ENCODE results near the gene EWSR1. TPM values are rescaled to one million over a fixed set of nuclear protein-coding genes. Genes with fewer than 3 reads are reported as not detected.

EWSR1 gene
- total RNA-seq, 2 donors from 2014 or later, result 257 to 320 TPM

DNA sequence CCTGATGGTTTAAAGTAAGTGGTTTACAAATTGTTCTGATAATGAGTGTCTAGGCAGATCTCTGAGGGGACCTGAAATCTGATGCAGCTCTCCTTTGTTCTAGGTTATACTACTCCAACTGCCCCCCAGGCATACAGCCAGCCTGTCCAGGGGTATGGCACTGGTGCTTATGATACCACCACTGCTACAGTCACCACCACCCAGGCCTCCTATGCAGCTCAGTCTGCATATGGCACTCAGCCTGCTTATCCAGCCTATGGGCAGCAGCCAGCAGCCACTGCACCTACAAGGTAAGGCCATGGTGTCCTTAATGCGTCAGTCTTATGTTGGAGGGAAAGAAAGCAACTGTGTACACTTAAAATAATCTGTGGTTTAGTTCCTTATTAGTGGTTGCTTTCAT lies 9.9 kb downstream of the EWSR1 start:
- Mint-ChIP-seq H3K36me3 (peaks cover 34 to 75% of the 10 kb centered on the region in 2 donors), H3K27ac (peak overlapping the region in 1 of 2 donors; percentile 44), H3K9me3 (no peaks in the 10 kb centered on the region)
- ATAC-seq (no peak), DNase-seq (ENCODE audit: low spot score in 2 of 2) (no peak)

DNA sequence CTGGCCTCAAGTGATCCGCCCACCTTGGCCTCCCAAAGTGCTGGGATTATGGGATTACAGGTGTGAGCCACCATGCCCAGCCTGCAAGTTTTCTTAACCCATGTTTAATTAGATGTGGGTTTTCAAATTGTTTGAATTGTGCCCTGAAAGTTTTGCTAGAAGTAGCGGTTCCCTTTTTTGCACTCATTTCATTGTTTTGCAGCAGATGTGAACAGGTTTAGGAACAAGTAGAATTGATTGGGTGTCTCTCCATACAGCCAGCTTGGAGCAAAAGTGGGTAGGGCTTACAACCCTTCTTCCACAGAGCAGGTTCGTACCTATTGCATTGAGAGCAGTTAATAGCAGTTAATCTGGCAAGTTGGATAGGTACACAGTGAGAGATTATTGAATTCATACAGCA lies 16.1 kb downstream of the EWSR1 start:
- ATAC-seq, result no peak
- DNase-seq (ENCODE audit: low spot score in 2 of 2), result no peak
- Mint-ChIP-seq H3K9me3 (no peaks in the 10 kb centered on the region), H3K36me3 (peaks cover 6 to 47% of the 10 kb centered on the region in 2 donors), H3K27ac (peak overlapping the region in 1 of 2 donors; percentile 50)

DNA sequence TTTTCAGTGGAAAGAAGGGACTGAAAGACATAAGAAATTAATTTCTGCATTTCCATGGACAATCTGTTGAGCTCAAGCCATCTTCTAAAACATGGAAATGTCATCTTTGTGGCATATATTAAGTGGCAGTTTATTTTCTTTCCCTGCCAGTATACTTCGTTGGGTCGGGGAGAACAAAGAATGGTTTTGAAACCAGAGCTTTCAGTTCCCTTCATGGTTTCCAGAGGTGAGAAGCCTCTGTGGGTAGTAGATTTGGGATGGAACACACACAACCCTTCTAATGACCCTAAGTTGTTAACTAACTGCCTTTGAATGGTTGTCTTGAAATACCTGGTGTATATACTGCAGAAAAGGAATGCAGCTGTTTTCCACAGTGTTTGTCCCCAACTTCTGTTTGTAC lies 20.8 kb downstream of the EWSR1 start:
- Mint-ChIP-seq H3K9me3 (no peaks in the 10 kb centered on the region), H3K27ac (peak overlapping the region in 1 of 2 donors; percentile 65), H3K36me3 (peaks cover 6 to 48% of the 10 kb centered on the region in 2 donors)
- ATAC-seq (no peak), DNase-seq (ENCODE audit: low spot score in 2 of 2) (no peak)

DNA sequence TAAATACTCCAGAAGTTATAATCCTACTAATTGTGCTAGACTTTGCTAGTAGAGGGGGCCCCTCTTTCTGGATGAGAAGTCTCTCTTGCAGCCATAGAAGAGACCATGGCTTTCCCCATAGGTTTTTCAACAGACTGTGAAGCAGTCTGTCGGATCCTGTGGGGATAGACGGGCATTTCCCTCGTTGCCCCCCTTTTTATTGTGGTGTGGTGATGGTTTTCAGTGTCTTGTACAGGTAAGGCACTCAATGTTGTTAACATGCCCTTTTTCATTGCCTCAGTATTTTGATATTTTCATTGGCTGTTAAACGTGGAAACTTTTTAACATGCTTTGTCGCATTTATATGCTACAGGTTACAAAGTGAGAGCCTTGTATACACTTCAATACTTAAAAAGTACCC lies 22.0 kb downstream of the EWSR1 start:
- DNase-seq (ENCODE audit: low spot score in 2 of 2) (no peak), ATAC-seq (no peak)
- Mint-ChIP-seq H3K27ac (no peak overlapping the region), H3K9me3 (no peaks in the 10 kb centered on the region), H3K36me3 (peaks cover 6 to 40% of the 10 kb centered on the region in 2 donors)

DNA sequence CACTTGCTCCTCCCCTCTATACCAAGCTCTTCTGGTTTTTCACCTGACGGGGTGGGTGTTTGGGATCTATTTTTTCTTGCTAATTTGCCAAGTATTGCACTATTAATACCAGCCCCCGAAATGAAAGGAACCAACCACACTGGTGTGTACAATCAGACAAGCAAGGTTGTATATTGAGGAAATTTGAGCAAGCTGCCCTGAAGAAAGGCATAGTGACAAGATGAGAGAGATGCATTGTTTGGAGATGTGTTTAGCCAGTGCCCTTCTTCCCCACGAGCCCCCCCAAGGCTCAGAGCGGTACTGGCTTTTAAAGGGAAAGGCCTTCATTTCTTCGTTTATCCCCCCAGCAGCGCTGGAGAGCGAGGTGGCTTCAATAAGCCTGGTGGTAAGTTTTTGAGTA lies 23.1 kb downstream of the EWSR1 start:
- Mint-ChIP-seq H3K36me3 (peaks cover 10 to 40% of the 10 kb centered on the region in 2 donors), H3K9me3 (no peaks in the 10 kb centered on the region), H3K27ac (no peak overlapping the region)
- no peak for ATAC-seq
- DNase-seq (ENCODE audit: low spot score in 2 of 2), result no peak

DNA sequence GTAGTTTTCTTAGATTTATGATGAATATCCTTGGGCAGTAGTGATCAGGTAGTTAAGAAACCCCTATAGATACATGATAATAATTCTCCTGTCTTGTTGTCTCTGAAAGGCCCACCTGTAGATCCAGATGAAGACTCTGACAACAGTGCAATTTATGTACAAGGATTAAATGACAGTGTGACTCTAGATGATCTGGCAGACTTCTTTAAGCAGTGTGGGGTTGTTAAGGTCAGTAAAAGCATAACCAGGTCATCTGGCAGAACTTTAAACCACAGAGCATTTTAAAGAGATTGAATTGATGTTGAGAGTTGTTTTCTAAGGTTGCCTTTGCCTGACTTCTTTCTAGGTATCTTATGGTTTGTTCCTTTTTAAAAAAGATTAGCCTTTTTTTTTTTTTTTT lies 24.3 kb downstream of the EWSR1 start:
- no peak overlapping the region for H3K27ac Mint-ChIP-seq
- ATAC-seq (no peak), DNase-seq (ENCODE audit: low spot score in 2 of 2) (no peak)
- no peaks in the 10 kb centered on the region for H3K9me3 Mint-ChIP-seq
- H3K36me3 Mint-ChIP-seq, result peaks cover 12 to 39% of the 10 kb centered on the region in 2 donors

DNA sequence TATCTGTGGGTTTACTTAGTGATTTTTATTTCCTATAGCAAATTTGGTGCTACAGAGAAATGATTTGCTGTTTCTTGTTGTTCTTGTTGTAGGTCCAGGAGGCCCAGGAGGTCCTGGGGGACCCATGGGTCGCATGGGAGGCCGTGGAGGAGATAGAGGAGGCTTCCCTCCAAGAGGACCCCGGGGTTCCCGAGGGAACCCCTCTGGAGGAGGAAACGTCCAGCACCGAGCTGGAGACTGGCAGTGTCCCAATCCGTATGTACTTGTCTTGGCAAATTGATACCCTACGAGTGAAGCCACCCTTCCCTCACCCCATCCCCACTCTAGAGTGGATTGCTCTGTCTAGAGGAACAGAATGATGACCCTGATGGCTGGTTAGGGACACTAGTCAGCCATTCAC lies 30.6 kb downstream of the EWSR1 start:
- peaks cover 22 to 30% of the 10 kb centered on the region in 2 donors for H3K36me3 Mint-ChIP-seq
- DNase-seq (ENCODE audit: low spot score in 2 of 2) (no peak), ATAC-seq (no peak)
- H3K9me3 Mint-ChIP-seq, result no peaks in the 10 kb centered on the region
- peak overlapping the region in 1 of 2 donors; percentile 73 for H3K27ac Mint-ChIP-seq

DNA sequence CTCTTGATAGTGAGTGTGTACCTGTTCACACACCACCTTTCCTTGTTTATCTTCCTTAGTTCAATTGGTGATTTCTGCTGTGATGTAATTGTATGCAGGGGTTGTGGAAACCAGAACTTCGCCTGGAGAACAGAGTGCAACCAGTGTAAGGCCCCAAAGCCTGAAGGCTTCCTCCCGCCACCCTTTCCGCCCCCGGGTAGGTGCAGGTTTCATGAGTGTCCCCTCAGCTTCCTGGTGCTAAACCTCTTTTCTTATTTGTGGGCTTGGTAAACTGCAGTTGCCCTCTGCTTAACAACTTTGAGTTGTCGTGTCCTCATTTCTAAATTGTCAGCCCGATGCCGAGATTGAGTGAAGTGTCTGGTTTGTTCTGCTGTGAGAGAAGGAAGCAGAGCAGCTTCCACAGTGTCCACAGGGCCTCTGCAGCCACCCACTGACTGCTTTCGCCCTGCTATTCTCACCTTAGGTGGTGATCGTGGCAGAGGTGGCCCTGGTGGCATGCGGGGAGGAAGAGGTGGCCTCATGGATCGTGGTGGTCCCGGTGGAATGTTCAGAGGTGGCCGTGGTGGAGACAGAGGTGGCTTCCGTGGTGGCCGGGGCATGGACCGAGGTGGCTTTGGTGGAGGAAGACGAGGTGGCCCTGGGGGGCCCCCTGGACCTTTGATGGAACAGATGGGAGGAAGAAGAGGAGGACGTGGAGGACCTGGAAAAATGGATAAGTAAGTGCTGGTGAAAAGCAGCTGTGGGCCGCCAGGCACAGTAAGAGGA lies 31.2 kb downstream of the EWSR1 start:
- DNase-seq (ENCODE audit: low spot score in 2 of 2), result no peak
- Mint-ChIP-seq H3K36me3 (peaks cover 22 to 30% of the 10 kb centered on the region in 2 donors), H3K9me3 (no peaks in the 10 kb centered on the region), H3K27ac (peak overlapping the region; percentile 46 to 81)
- ATAC-seq, result no peak

DNA sequence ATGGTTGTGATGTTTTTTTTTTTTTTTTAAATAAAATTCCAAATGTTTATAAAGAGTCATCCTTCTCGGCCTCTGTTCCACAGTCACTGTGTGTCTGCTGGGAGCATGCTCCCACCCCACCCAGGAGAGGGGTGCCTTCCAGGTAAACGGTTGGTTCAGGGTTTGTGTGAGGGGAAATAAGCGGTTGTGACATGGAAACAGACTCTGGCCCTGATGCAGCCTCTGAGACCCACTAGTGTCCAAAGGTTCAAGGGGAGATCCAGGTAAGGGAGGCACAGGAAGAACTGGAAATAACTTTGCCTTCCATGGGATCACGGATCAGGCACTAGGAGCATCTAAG lies 32.4 kb downstream of the EWSR1 start:
- peaks cover 22 to 30% of the 10 kb centered on the region in 2 donors for H3K36me3 Mint-ChIP-seq
- H3K9me3 Mint-ChIP-seq, result no peaks in the 10 kb centered on the region
- no peak for DNase-seq (ENCODE audit: low spot score in 2 of 2)
- H3K27ac Mint-ChIP-seq, result peak overlapping the region in 1 of 2 donors; percentile 42
- ATAC-seq, result no peak

DNA sequence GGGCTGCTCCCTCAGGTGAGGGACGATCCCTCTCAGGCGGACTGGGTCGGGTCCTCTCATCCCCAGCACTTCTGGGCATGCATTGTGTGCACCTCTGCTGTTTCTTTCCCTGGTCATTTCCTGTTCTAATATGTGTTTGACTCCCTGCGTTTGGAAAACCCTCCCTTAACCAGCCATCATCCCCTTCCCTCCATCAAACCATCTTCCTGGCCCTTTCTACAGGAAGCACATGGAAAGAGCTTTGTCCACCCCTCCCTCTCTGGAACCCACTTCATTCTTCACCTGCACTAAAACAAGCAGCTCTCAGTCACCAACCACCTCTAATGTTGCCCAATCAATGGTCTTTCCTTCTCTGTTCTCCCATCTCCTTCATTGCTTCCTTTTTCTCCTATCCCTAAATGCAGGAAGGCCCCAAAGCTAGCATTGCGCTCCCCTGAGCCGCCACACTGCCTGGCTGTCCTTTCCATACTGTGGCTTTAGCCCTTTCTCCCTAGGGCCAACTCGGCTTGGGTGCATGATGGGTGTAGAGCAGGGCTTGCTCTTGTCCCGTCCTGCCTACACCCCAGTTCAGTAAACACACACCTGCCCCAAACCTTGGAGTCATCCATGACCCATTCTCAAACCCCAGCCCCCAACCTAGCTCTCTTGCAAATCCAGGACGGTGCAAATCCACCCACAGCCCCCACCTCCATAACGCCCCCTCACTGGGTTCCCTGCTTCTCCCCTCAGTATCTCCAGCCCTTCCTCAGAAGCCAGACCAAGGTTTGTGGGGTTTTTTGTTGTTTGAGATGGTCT lies 32.9 kb downstream of the EWSR1 start:
- no peak for ATAC-seq
- H3K27ac Mint-ChIP-seq, result peak overlapping the region; percentile 42 to 45

DNA sequence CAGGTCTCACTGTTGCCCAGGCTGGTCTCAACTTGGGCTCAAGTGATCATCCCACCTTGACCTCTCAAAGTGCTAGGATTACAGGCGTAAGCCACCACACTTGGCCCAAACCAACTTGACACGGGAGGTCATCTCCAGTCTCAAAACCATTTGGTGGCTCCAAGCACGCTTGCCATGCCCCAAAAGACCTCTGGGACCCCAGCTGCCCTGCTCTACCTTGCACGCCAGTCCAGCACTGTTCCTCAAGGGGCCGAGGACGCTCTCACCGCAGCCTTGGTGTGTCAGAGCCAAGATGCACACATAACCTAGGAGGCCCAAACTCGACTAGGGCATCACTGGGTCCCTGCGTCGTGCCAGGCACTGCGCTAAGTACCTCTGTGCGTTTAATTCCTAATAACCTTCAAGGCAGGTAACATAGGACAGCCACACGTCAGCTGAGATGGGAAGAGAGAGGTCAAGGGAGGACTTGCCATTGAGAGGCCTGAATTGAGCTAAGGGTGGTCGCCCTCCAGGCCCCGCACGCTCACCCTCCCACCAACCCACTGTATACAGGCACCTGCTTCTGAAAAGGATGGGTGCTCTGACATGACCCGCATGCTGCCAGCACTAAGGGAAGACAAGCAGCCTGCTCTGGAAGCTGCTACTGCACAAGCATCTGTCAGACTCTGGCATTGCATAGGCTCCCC lies 33.8 kb downstream of the EWSR1 start:
- peak overlapping the region; percentile 35 to 55 for H3K27ac Mint-ChIP-seq
- DNase-seq (ENCODE audit: low spot score in 2 of 2), result no peak
- peak in 1 of 2 donors; percentile 1 for ATAC-seq
- H3K36me3 Mint-ChIP-seq, result peaks cover 18 to 25% of the 10 kb centered on the region in 2 donors
- H3K9me3 Mint-ChIP-seq, result no peaks in the 10 kb centered on the region

More for the DNA sequence above, 32.9 kb downstream of the EWSR1 start:
- Mint-ChIP-seq H3K9me3 (no peaks in the 10 kb centered on the region), H3K36me3 (peaks cover 18 to 26% of the 10 kb centered on the region in 2 donors)
- no peak for DNase-seq (ENCODE audit: low spot score in 2 of 2)

DNA sequence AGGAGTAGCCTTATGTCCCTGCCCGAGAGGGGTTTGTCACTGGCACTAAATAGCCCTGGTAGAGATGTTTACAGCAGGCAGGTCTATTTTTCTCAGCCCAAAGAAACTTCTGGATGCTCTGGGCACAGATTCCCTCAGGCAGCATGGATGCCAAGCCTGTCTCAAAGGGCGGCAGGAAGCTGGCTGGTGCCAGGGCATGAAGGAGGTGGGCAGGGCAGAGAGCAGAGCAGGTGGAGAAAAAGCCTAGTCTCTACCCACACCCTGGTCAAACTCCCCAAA lies 34.3 kb downstream of the EWSR1 start:
- DNase-seq (ENCODE audit: low spot score in 2 of 2), result no peak

DNA sequence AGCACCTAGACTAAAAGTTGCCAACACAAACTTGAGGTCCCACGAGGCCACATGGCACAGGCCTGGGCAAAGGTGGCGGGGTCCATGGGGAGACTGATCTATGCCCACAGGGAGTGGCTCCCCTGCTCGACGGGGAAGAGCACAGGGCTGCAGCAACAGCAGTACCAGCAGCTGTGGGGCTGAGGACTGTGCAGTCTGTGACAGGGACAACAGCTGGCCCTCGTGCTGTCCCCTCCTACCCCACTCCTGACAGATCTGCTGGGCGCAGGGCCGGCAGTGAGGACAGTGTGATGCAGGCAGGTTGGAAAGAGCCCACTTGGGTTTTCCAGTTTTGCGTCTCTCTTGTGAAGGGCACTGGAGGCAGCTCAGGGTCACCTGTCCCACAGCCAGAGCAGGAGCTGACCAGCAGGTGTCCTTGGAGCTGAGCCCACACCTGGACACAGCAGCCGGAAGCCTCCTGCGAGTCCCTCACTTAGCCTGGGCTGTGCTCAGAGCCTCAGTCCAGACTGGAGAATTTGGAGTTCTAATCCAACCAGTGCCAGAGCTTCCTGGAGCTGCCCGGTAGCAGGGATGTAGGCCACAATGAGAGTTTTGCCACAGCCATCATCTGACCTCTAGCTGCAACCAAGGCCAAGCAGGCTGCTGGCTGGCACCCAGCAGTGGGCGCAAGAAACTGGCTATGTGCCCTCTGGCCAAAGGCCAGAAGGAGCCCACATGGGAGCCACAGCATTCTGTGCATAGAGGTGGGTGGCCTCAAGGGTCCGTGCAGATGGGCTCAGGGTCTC lies 34.8 kb downstream of the EWSR1 start:
- peak overlapping the region in 1 of 2 donors; percentile 22 for H3K27ac Mint-ChIP-seq
- H3K36me3 Mint-ChIP-seq, result peaks cover 11 to 15% of the 10 kb centered on the region in 2 donors

More for the DNA sequence above, 34.3 kb downstream of the EWSR1 start:
- H3K9me3 Mint-ChIP-seq, result no peaks in the 10 kb centered on the region
- peak overlapping the region in 1 of 2 donors; percentile 22 for H3K27ac Mint-ChIP-seq
- ATAC-seq, result no peak
- H3K36me3 Mint-ChIP-seq, result peaks cover 17 to 20% of the 10 kb centered on the region in 2 donors

DNA sequence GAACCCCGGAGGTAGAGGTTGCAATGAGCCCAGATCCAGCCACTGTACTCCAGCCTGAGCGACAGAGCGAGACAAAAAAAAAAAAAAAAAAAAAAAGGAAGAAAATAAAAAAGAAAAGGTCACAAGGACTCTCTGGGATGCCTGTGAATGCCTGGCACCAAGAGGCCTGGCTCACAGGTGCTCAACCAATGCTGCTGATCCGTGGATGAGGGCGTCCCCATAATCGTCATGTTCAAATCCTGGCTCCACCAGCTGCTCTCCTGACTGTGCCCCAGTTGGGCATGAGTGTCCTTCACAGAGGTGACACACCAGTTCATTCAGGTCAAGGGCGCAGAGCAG lies 37.7 kb downstream of the EWSR1 start:
- ATAC-seq, result peak in 1 of 2 donors; percentile 5
- Mint-ChIP-seq H3K27ac (no peak overlapping the region), H3K36me3 (no peaks in the 10 kb centered on the region), H3K9me3 (no peaks in the 10 kb centered on the region)
- no peak for DNase-seq (ENCODE audit: low spot score in 2 of 2)

More for the DNA sequence above, 34.8 kb downstream of the EWSR1 start:
- DNase-seq (ENCODE audit: low spot score in 2 of 2), result no peak
- H3K9me3 Mint-ChIP-seq, result no peaks in the 10 kb centered on the region
- ATAC-seq, result peak in 1 of 2 donors; percentile 16

DNA sequence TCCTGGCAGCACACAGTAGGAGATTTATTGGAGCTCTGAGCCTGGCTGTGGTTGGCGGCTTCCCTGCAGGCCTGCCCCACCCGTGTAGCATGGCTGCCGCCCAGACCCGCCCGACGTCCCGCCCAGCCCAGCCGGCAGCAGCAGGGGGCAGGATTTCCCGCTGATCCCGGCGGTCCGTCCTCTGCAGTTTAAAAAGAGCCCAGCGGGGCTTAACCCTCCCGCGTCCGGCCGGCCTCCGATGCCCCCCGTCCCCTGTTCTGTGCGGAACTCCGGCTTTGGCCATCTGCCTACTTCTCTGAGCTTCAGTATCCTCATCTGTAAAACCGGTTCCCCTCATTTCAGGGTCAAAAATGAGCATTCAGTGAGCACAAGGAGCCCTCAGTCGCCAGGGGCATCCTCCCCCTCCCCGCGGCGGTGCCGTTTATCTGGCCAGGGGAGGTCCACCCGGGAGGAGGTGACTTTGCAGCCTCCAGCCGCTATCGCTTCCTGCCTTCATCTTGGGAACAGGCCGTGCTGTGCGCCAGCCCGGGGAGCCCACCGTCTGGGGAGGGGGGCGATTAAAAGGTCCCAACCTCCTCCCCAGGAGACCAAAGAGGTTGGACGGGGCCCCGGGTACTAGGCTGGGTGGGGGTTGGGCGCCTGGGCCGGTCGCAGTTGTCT lies 38.2 kb downstream of the EWSR1 start, which contains the start of gene GAS2L1:
Gene GAS2L1 (plus strand): TSS at position 476 of the 660 bp plus-strand sequence. CDS start 1,456 bp downstream, outside the sequence.
- DNase-seq (ENCODE audit: low spot score in 2 of 2), result peak; percentile 56 to 67
- Mint-ChIP-seq H3K36me3 (no peaks in the 10 kb centered on the region), H3K27ac (peak within 1 kb of the TSS in 1 of 2 donors; percentile 36), H3K9me3 (no peaks in the 10 kb centered on the region)
- peak; percentile 52 to 55 for ATAC-seq

Data from activated naive CD4-positive, alpha-beta T cell treated with anti-CD3 and anti-CD28 coated beads, Interleukin-2, amount 50 U/mL, for 72 hours (primary cell).